CD4-positive, alpha-beta T cell treated with Interleukin-1 beta for 1 hour (primary cell): Measurements from ENCODE around the gene SMIM8.
"Not testable (repeated sequence)": the region's sequence is repeated elsewhere in the genome, so short reads cannot be mapped to it uniquely, and the experiment has no call there.

Experiments
- DNase-seq, 2 donors: peaks; one replicate each; pipeline ENCODE4 v3.0.0-alpha.2; 2020 to 2022

Gene SMIM8, protein sequence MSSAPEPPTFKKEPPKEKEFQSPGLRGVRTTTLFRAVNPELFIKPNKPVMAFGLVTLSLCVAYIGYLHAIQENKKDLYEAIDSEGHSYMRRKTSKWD

DNA sequence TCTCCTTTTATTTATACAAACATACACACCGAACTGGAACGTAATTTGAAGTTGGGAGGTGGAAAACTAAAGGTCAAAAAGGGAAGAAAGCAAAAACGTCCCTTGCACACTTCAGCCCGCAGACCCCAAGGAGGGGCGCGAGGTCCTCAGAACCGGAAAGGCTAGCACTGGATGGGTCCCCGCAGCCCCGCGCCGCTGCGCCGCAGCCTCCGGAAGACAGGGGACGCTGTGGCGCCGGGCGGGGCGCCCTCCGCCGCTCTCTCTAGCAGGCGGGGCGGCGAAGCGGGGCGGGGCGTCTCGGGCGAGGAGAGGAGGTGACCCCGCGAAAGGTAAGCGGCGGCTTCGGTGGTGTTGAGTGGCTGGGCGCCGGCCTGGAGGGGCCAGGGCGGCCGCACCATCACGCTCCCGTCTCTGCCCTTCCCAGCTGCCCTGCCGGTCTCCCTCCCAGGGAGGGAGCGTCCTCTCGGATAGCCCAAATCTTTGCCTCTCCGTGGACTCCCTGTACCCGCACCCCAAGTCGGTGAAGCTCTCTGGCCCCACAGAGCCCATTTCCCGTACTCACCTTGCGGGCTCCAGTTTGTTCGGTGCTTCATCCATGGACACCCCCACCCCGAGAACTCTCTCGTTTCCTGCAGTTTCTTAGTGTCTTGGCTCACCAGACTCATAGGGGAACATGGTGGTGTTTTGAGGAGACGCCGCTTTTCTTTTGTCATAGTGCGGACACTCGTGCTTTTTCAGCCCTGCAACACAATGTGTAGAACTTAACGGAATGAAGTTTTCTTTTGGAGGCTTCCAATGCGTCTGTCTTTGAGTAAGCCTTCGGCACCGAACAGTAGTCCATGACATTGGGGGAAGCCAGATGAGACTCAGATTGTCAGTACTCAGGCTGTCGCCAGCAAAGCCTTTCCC lies at the start of gene SMIM8:
TSS of gene SMIM8 (plus strand) at position 285 of the 909 bp plus-strand sequence. CDS start 14,444 bp downstream, outside the sequence.
- peak; percentile 83 to 85 for DNase-seq

DNA sequence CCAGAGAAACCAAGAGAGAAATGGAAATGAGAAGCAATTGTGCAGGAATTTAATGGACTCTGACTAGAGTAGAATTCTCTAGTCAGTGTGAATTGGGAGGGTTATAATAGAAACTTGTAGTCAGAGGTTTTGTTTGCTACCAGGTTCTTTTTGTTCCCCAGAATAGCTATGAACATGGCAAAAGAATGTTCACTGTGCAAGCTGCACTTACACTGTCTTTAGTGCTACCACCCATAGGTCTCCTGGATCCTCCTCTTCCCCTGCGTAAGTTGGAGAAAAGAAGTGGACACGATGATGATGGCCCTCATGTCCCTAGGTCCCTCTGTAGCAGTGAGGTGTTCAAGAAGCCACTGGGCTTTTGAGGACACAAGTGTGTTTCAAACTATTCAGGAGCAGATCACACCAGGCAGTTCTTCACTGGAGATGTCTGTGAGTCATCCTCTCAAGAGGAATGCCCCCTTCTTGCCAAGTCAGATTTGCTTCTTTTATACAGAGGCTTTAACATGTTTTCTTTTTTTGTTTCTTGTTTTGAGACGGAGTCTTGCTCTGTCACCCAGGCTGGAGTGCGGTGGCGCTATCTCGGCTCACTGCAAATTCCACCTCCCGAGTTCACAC lies 47.6 kb upstream of the SMIM8 start:
- DNase-seq, result no peak

DNA sequence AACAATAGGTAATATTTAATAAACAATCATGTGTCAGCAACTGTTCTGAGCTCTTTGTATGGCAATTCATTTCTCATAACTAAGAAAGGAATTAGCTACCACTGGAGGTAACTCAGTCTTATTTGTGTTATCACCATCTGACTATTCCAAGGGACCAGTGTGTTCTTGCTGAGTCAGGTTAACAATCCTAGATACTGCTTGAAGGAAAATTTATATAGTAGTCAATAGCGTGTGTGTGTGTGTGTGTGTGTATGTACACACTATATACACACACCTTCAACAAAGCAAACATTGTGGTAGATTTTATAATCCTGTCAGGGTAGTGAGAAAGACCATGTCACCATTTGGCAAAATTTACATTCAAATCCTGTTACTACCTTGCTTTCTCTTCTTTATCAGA lies 45.8 kb upstream of the SMIM8 start:
- DNase-seq, result no peak

DNA sequence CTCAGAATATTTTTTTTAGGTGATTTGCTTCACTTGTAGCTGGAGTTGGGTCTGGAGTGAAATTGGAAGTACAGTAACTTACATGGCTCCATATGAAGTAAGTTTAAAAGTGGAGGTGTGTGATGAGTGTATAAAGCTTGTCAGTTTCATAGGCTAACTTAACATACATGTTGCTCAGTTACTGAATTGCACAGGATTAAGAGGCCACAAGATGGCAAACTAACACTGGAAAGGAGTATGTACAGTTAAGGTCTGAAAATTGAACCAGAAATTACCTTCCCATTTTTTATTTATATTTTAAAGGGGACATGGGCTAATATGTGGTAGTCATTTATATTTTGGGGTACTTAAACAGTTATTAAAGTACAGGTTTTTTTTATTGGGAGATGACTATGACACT lies 45.3 kb upstream of the SMIM8 start:
- peak in 1 of 2 donors; percentile 6 for DNase-seq

DNA sequence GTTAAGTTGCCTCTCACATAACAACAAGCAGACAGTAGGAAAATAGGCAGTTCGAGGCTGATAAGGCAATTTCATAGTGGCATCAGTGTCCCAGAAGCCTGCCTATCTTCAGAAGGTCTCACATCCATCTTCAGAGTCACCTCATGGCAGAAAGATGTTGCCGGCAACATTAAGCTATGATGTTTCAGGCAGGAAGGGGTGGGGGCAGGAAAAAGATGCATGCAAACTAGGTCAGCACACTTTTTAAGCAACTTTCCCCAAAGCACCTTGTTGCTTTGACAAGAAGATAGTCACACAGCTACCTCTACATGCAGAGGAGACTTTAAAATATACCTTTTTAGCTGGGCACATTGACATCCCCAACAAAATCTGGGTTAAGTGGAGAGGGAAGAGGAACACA lies 43.2 kb upstream of the SMIM8 start:
- peak in 1 of 2 donors; percentile 3 for DNase-seq

DNA sequence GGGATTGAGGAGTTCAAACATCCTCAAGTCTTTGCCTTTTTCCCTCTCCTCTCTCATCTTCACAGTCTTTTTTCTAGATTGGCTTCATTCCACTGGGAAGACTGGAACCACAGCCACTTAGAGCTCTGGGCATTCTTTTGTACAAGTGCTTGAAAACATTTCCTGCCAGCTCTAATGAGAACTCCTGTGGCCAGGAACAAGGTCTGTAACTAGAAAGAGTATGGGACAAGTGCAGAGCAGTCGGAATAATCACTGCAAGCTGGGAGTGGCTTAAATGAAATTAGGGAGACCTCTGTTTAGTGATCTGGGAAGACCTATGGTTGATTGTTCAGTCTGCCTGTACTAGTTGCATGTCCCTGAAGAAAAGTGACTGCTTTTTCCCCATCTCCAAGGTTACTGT lies 41.0 kb upstream of the SMIM8 start:
- no peak for DNase-seq

DNA sequence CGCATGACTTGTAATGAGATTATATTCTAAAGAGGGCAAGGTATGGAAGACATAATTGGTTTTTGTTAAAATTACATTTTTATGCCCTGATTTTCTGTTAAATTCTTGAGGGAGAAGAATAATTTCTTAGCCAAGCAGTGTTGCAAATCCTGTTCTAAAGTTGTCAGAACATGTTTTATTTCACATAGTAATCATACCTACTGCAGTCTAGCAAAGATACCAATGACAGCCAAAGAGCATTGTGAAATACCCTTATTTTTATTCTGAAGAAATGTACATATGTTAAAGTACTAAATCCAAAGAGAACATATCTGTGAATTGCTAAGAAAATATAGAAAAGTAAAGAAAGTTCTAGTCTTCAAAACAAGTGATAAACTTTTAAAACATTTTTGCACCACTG lies 39.6 kb upstream of the SMIM8 start:
- no peak for DNase-seq

DNA sequence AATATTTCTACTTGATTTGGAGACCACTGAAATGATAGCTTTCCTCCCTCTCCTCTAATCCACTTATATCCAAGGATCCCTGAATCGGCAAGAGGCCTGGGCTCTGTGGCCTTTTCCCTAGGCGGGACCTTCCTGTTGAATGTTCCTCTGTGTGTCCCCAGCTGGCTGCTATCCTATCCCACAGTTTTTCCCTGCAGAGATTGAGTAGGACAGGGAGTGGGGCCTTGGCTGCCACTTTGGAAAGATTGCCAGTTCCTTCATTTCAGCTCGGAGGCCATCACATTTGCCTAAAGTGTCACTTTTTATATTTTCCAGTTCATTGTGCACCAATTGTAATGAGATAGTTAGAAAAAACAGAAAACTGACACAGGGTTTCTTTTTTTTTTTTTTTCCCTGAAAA lies 38.9 kb upstream of the SMIM8 start:
- DNase-seq, result no peak

DNA sequence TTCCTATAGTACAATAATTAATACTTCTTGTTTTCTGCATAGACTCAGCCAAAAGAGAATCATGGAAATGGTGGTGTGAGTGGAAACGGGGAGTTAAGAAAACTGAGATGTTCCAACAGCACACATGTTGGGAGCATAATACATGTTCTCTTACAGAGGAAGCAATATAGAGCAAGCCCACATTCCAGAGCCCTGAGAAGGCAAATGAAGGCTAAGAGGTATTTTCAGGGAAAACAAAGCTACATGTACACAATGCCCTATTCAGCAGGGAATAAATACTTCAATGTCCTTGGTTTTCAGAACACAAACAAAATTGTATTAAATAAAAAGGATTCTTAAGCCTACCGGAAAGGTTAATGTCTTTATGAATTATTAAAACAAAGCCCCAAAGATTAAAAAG lies 35.1 kb upstream of the SMIM8 start:
- no peak for DNase-seq

DNA sequence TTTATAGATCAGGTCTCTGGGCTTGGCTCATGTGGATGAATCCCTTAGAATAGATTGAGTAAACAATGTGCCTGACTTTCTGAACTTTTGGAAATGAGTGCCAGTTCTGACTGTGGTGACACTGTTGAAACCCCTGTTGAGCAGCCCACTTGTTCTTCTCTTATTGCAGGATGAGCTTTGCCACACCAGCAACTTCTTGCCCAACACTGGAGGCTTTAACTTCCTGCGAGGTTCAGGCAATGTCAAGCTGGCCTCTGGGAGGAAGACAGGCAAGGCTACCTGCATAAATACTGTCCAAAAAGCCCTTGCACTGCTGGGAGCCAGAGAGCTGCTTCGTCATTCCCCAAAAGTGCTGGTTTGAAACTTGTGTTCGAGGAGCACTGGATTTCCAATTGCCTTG lies 32.8 kb upstream of the SMIM8 start:
- DNase-seq, result no peak

DNA sequence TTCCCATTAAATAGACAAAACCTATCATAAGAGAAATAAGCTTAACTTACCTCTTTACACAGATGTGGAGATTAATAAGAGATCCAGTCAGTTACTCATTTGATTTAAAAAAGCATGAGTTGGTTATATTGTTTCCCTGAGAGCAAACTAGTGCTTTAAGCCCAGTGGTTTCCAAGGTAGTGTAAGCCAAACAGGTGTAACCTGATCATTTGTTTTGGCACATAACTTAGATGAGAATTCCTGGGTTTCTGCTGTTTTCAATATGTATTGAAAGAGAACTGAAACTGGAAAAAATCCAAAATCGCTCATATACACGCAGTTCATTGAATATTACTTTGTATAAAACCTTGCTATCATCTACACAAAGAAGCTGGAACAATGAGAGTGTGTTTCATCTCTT lies 30.5 kb upstream of the SMIM8 start:
- no peak for DNase-seq

DNA sequence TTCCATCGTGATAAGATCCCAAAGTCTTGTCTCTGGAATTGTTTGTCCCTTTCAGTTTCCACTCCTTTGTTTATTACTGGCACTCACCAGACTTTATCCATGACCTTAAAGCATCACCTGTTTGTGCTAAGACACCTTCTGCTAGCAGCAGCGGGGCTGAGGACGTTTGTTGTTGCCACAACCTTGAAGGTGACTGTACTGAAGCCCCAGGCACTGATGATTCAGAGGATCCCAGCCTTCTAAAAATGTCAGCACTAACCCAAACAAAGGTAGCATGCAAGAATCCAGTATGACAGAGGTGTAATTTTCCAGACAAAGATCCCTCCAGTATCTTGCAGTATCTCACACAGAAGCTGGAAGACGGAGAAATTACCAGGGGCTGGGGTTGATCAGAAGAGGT lies 28.9 kb upstream of the SMIM8 start:
- DNase-seq, result no peak

DNA sequence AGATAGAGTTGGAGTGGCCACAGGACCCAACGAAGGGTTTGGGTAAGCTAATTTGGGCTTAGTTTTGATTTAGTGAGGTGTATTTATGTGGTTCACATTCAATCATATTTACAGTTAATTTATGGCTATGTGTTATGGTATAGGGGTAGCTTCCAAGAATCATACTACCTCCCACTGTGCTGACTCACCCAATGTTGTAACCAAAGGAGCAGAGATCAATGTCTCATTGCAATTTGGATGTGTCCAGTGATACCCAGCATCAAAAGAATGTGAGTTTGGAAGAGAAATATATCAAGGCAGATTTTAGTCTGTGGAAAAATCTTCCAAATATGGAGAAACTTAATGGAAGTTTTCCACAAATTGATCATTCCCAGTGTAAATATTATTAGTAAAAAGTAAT lies 25.3 kb upstream of the SMIM8 start:
- no peak for DNase-seq

DNA sequence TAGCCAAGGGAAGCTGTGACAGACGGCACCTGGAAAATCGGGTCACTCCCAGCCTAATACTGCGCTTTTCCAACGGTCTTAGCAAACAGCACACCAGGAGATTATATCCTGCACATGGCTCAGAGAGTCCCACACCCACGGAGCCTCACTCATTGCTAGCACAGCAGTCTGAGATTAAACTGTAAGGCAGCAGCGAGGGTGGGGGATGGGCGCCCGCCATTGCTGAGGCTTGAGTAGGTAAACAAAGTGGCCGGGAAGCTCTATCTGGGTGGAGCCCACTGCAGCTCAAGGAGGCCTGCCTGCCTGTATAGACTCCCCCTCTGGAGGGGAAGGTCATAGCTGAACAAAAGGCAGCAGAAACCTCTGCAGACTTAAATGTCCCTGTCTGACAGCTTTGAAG lies 21.1 kb upstream of the SMIM8 start:
- not testable (repeated sequence) for DNase-seq

DNA sequence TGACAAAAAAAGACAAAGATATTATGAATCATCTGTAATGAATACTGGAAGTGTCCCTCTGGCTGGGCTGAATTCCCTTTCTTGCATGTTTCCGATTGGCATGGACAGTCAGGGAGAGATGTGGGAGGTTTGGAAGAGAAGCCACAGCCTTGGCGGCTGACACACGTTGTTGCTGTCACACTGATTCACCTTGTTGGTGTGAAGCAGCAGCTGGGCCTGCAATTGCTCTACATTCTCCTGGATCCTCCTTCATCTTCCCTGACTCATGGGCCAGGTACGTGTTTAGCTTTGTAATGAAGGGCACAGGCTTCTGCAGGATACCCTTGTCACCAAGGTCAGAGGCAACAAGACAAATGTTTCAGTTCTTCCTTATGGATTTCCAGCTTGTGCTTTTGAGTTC lies 13.4 kb upstream of the SMIM8 start:
- no peak for DNase-seq

DNA sequence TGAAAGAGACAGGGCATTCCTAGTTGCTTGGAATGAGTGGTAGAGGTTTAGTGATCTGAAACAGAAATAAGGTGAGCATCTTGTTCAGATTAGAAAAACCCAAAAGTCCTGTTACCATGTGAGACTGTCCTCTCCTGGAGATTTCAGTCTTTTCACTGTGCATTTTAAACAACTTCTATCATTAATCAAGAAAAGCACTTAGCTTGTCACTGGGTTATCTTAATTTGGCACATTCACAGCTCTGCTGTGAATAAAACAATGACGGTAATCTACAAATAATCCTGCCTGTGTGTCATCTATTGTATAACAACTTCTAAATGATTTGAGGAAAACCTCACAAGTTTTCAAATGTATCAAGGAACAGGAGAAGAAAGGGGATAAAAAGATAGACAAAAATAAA lies 9.5 kb upstream of the SMIM8 start:
- no peak for DNase-seq

DNA sequence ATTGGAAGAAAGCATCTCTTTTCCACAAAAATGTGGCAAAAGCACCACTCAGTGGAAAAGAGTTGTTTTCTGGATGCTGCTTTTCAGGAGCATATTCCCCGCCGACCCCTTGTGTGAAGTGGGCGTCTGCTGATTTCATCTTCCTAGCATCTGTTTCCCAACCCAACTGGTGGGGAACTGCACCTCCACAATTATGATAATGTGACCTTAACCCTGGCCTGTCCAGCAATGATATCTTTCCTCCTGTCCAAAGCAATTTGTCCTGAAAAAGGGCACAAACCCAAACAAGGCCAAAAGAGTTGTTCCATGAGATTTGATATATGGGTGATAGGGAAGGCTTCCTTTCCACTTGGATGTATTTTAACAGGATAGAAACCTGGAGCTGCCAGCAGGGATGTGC lies 7.3 kb upstream of the SMIM8 start:
- no peak for DNase-seq

DNA sequence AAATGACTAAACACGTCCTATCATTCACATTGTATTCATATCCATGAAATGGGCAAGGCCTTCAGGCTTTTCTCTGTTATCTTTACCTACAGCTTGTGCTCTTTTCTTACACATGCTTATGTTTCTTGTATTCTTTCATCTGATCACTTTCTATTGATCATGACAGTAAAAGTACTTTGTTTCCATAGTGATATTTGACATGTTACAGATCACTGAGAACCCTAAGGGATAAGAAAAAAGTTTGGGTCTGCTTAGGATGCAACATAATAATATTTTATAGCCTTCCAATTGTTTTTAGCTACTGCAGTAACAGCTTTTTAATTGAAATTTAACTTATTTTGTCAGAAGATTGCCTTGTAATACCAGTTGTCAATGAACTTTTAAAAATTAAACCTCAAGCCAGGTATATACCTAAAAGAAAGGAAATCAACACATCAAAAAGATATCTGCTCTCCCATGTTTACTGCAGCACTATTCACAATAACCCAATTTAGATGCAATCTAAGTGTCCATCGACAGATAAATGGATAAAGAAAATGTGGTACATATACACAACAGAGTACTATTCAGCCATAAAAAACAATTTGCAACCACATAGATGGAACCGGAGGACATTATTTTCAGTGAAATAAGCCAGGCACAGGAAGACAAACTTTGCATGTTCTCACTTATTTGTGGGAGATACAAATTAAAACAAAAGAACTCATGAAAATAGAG lies 3.0 kb upstream of the SMIM8 start:
- DNase-seq, result no peak

DNA sequence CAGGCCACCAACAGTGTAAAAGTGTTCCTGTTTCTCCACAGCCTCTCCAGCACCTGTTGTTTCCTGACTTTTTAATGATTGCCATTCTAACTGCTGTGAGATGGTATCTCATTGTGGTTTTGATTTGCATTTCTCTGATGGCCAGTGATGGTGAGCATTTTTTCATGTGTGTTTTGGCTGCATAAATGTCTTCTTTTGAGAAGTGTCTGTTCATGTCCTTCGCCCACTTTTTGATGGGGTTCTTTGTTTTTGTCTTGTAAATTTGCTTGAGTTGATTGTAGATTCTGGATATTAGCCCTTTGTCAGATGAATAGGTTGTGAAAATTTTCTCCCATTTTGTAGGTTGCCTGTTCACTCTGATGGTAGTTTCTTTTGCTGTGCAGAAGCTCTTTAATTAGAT lies 1.5 kb downstream of the SMIM8 start:
- not testable (repeated sequence) for DNase-seq

DNA sequence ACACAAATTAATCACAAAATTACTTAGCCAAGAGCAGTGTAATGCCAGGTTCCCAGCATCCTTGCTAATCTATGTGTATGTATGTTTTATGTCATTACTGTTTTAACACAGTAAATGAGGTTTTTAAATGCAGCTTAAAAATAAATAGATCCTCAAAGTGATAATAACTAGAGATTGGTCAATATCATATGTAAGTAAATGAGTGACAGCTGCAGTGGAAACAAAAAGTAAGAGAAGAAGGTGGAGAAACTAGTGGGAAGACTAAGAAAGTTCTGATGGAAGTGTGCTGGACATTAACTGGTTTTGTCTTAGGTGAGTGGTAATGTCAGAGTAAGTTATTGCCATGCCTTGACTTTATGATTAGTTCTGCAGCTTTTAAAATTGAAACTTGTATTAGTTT lies 8.6 kb downstream of the SMIM8 start:
- DNase-seq, result no peak

DNA sequence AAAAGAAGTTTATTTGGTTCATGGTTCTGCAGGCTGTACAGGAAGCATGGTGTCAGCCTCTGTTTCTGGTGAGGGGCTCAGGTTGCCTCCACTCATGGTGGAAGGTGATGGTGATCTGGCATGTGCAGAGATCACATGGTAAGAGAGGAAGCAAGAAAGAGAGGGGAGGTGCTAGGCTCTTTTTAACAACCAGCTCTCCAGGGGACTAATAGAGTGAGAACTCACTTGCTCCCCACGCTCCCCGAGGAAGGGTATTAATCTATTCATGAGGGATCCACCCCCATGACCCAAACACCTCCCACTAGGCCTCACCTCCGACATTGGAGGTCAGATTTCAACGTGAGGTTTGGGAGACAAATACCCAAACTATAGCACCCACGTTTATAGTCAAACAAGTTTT lies 10.6 kb downstream of the SMIM8 start:
- no peak for DNase-seq

DNA sequence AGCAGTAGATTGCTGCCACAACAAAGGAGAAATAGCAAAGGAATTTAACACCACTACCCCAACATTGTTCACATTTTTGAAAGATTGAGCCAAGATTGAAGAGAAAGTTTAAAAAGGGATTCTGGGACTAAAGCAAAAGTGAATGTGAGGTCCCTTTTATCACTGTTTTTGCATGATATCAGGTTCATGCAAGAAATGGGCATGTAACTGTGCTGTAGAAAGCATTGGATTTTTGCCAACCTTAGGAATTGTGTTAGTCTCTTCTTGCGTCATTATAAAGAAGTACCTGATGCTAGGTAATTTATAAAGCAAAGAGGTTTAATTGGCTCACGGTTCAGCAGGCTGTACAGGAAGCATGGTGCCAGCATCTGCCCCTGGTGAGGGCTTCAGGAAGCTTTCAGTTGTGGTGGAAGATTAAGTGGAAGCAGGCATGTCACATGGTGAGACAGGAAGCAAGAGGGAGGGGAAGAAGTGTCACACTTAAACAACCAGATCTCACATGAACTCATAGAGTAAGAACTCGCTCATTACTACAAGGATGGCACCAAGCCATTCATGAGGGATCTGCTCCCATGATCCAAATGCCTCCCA lies 11.3 kb downstream of the SMIM8 start:
- DNase-seq, result no peak

DNA sequence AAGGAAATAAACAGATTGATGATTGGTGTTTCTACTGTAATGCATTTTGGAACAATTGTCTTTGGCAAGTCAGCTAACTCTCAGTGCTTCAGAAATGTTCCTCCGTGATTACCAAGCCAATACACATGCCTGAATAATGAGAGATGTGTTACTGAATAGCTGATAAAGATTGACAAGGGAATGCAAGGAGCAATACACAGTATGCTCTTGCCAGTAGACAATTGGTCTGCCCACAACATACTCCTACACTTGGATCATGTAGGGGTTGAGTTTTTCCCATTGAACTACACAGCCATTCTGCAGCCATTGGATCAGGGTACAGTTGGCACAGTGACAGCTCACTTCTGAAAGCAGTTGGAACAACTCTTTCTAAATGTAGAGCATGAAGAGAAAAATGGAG lies 12.3 kb downstream of the SMIM8 start:
- DNase-seq, result no peak
